Activated CD4-positive, alpha-beta T cell treated with anti-CD3 and anti-CD28 coated beads for 24 hours (primary cell): ENCODE data around the gene CPNE7.

ENCODE experiments used
- DNase-seq, 2 donors: peaks; one replicate each; pipeline ENCODE4 v3.0.0-alpha.2; 2020; ENCODE audit warnings: low read depth in 2 of 2

CPNE7 gene

GRCh38 chr16:89575247-89576152 lies at the start of gene CPNE7:
Gene CPNE7 (plus strand): TSS chr16:89575758. CDS start chr16:89575898, 140 bp downstream.
- no peak for DNase-seq

GRCh38 chr16:89529097-89529496 lies 46.5 kb upstream of the CPNE7 start:
- DNase-seq = no peak

- no peak for DNase-seq
These were observed 44.9 kb upstream of the CPNE7 start for GRCh38 chr16:89530401-89531381.

DNA sequence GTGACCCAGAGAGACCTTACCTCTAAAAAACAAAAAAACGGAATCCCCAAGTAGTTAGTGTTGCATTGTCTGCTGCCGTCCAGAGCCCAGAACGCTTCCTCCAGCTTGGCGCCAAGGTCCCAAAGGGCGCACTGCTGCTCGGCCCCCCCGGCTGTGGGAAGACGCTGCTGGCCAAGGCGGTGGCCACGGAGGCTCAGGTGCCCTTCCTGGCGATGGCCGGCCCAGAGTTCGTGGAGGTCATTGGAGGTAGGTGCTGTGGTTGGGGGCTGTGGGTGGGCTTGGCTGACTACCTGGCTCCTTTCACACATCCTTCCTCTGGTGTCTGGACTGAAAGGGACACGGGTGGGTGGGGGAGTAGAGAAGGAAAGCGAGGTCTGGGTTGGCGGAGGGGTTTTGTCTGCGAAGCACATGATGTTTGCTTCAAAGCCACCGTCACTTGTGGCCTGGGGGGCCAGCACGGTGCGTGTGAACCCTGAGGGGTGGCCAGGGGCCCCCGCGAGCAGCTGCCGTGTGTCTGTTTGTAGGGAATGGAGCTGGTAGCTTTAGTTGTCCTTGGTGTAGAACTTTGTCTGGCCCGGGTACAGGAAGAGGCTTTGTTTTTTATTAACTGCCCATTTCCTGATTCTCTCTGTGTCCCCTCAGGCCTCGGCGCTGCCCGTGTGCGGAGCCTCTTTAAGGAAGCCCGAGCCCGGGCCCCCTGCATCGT lies 43.6 kb upstream of the CPNE7 start:
- DNase-seq = no peak

DNA sequence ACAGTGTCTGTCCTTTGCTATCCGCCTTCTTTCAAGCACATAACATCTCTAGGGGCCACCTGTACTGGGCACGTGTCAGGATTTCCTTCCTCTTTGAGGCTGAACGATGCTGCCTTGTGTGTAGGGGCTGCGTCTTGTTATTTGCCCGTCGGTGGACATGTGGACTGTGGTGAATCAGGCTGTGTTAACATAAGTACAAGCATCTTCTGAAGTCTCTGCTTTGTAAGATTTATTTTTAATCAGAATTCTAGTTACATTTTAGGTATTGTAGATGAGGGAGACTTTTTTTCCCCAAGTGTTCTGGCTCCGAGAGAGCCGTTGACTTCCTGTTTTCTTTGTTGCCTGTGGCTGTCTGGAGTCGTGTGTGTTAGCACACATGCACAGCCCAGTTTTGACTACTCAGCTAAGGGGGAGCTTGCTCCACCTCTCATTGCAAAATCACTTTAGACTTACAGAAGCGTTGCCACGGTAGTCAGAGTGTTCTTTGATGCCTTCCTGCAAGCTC lies 41.3 kb upstream of the CPNE7 start:
- DNase-seq = no peak

- no peak for DNase-seq
These were observed 39.2 kb upstream of the CPNE7 start for GRCh38 chr16:89536371-89536770.

DNA sequence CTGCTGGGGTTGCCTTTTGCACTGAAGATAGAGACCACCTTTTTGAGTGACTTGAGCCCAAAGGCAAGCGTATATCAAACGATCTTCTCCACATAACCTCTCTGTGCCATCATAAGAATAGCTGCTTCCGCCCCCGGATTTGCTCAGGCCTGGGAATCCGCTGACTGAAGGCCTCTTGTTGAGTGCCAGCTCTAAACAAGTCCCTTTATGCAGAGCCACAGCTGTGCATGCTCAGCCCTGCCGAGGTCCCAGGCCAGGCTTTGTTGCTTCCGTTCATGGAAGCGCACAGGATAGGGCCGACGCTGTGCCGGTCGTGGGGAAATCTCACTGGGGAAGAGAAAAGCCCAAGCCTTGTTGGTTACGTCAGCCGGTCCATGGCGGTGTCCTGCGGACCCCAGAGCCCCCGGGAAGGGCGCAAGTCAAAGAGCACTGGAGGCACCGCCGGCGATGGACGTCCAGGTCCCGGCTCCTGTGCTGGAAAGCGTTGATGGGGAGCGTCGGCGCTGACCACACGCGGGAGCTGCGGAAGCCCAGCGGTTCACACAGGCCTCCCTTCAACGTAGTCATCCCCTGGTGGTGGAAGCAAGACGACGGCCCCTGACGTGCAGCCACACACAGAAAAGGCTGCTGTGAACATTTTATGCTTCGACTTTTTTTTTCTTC lies 38.5 kb upstream of the CPNE7 start:
- no peak for DNase-seq

DNA sequence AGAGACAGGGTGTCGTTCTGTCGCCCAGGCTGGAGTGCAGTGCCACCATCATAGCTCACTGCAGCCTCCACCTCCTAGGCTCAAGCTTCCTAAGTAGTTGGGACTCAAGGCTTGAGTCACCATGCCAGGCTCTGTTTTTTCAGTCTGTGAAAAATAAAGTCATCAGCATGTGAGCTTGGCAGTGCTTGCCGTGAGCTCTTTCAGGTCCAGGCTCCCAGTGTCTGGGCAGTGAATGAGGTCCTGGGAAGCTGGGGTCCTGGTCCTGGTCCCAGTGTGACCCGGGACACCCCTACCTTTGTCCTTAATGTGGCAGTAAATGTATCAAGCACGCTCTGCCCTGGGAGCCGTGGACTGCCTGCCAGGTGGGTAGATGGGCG lies 38.0 kb upstream of the CPNE7 start:
- no peak for DNase-seq

- DNase-seq = no peak
These were observed 37.3 kb upstream of the CPNE7 start for GRCh38 chr16:89538286-89538685.

DNA sequence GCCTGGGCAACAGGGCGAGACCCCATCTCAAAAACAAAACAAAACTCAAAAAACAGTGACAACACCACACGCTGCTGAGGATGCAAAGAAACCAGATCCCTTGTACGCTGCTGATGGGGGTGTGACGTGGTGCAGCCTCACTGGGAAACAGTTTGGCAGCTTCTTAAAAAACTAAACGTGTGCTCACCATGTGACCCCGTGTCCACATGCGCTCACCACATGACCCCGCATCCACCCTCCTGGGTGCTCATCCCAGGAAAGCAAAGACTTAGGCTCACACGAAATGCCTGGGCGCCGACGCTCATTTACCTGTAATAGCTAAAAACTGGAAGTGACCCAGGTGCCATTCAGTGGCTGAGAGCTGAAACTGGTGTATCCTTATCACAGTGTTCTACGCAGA lies 35.0 kb upstream of the CPNE7 start:
- no peak for DNase-seq

GRCh38 chr16:89541792-89542191 lies 33.8 kb upstream of the CPNE7 start:
- no peak for DNase-seq

- no peak for DNase-seq
These were observed 31.4 kb upstream of the CPNE7 start for GRCh38 chr16:89544113-89544512.

- no peak for DNase-seq
These were observed 30.9 kb upstream of the CPNE7 start for GRCh38 chr16:89544713-89545043.

DNA sequence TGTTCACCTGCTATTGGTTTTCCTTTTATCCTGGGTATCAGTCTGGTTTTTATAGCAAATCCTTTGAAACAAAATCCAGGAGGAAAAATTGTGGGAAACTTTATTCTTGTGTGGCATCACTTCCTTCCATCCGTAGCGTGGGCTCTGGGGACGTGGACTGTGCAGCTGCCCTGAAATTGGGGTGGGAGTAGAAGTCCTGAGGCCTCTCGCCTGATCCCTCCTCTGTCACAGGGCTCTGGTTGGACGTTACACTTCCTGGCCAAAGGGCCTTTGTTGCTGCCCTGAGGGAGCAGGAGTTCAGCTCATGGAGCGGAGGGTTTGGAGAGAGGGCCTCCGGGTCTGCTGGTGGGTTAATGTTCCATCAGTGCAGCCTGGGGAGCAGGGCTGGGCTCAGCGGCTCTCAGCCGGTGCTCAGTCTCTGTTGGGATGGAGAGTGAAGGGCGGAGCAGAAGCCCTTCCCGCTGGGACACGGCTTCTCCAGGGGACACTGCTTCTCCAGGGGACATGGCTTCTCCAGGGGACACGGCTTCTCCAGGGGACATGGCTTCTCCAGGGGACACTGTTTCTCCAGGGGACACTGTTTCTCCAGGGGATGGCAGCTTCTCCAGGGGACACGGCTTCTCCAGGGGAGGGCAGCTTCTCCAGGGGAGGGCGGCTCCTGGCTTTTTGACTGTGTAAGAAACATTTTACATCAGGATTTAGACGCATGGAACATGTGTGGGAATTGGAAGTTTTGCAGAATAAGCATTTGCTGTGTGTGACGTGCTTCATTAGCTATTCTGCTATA lies 30.3 kb upstream of the CPNE7 start:
- no peak for DNase-seq

GRCh38 chr16:89545831-89546574 lies 29.6 kb upstream of the CPNE7 start:
- DNase-seq = no peak

DNA sequence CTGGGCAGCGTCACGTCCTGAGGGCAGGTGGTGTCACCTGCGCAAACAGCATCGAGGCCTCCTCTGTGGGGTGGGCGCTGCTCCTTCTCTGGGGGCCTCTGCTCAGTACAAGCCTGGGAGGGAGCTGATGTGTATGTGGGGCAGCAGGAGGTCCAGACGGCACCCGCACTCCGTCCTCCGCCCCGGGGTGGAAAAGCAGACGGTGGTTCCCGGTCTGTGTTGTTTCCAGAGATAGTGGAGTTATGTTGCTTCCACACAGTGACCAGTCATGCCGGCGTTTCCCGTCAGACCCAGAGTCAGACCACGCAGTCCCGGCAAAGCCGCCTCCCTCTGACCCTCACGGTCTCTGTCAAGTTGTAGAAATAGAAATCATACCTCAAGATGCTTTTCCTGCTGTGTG lies 28.8 kb upstream of the CPNE7 start:
- DNase-seq = no peak

DNA sequence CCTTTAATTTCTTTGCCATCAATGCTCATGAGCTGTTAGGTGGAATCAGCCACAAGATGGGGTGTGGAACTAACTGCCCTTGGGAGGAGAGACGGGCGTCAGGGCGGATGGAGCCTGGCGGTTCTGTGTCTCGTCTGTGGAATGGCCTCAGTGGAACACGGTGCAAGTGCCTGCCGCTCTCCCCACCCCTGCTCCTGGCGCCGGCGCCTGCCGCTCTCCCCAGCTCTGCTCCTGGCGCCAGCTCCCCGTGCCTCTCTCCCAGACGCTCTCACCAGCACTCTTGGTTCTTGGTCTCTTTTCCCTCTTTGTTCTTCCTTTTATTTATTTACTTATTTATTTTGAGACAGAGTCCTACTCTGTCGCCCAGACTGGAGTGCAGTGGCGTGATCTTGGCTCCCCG lies 28.3 kb upstream of the CPNE7 start:
- no peak for DNase-seq

DNA sequence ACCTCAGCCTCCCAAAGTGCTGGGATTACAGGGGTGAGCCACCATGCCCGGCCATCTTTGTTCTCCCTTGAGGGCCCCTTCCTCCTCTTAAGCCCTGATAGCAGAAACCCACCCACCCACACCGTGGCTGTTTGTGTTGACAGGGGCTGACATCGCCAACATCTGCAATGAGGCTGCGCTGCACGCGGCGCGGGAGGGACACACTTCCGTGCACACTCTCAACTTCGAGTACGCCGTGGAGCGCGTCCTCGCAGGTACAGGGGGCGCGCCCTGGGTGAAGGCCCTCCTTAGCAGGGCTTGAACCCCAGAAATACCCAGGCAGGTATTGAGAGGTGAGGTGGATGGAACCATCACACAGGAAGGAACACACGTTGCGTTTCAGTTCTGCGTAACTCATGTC lies 27.7 kb upstream of the CPNE7 start:
- no peak for DNase-seq

GRCh38 chr16:89548344-89549006 lies 27.1 kb upstream of the CPNE7 start:
- DNase-seq = no peak
